ENCODE results near the gene VCP.

The VCP gene

GRCh38 chr9:35079426-35080341 is 7.3 kb upstream of the VCP start, which contains the start of gene FANCG (continued):
- TF ChIP-seq, protein P1, sequence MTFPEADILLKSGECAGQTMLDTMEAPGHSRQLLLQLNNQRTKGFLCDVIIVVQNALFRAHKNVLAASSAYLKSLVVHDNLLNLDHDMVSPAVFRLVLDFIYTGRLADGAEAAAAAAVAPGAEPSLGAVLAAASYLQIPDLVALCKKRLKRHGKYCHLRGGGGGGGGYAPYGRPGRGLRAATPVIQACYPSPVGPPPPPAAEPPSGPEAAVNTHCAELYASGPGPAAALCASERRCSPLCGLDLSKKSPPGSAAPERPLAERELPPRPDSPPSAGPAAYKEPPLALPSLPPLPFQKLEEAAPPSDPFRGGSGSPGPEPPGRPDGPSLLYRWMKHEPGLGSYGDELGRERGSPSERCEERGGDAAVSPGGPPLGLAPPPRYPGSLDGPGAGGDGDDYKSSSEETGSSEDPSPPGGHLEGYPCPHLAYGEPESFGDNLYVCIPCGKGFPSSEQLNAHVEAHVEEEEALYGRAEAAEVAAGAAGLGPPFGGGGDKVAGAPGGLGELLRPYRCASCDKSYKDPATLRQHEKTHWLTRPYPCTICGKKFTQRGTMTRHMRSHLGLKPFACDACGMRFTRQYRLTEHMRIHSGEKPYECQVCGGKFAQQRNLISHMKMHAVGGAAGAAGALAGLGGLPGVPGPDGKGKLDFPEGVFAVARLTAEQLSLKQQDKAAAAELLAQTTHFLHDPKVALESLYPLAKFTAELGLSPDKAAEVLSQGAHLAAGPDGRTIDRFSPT (tag by site-specific recombination; IDR thresholded peaks at IDR 0.05) = no peak
- TF ChIP-seq ZBTB20 (tag by site-specific recombination; IDR thresholded peaks at IDR 0.05) = peak; percentile 99
- TF ChIP-seq ZNF837 (tag by site-specific recombination; IDR thresholded peaks at IDR 0.05) = no peak
- TF ChIP-seq ZNF26 (tag by site-specific recombination; IDR thresholded peaks at IDR 0.05) = no peak
- TF ChIP-seq, protein P2, sequence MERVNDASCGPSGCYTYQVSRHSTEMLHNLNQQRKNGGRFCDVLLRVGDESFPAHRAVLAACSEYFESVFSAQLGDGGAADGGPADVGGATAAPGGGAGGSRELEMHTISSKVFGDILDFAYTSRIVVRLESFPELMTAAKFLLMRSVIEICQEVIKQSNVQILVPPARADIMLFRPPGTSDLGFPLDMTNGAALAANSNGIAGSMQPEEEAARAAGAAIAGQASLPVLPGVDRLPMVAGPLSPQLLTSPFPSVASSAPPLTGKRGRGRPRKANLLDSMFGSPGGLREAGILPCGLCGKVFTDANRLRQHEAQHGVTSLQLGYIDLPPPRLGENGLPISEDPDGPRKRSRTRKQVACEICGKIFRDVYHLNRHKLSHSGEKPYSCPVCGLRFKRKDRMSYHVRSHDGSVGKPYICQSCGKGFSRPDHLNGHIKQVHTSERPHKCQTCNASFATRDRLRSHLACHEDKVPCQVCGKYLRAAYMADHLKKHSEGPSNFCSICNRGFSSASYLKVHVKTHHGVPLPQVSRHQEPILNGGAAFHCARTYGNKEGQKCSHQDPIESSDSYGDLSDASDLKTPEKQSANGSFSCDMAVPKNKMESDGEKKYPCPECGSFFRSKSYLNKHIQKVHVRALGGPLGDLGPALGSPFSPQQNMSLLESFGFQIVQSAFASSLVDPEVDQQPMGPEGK (tag by site-specific recombination; IDR thresholded peaks at IDR 0.05) = peak; percentile 76
- no peak for TF ChIP-seq ZNF510 (tag by site-specific recombination; IDR thresholded peaks at IDR 0.05; ENCODE audit: insufficient replicate concordance)
- 0 out of 2 replicates have a peak, but pooled peaks have one; percentile 42 for TF ChIP-seq PBX3 (CRISPR knock-in tag; IDR thresholded peaks at IDR 0.05)
- TF ChIP-seq KLF7 (tag by site-specific recombination; IDR thresholded peaks at IDR 0.05; ENCODE audit: borderline replicate concordance) = peak; percentile 49; the same call in 1 of the 2 replicates
- peak; percentile 90 for TF ChIP-seq PRDM1 (tag by site-specific recombination; IDR thresholded peaks at IDR 0.05)
- no peak for TF ChIP-seq ZNF266 (tag by site-specific recombination; IDR thresholded peaks at IDR 0.05; ENCODE audit: low read depth)
- TF ChIP-seq ZNF555 (tag by site-specific recombination; conservative IDR thresholded peaks at IDR 0.05) = no peak
- TF ChIP-seq ZNF621 (tag by site-specific recombination; IDR thresholded peaks at IDR 0.05) = no peak
- TF ChIP-seq ZNF768 (tag by site-specific recombination; IDR thresholded peaks at IDR 0.05) = no peak
- peak; percentile 63 for TF ChIP-seq SP7 (tag by site-specific recombination; IDR thresholded peaks at IDR 0.05)
- no peak; the same call in 1 of the 2 replicates for TF ChIP-seq ZNF501 (tag by site-specific recombination; IDR thresholded peaks at IDR 0.05)
- no peak for TF ChIP-seq ZNF549 (tag by site-specific recombination; IDR thresholded peaks at IDR 0.05)
- no peak for TF ChIP-seq GFI1B (tag by site-specific recombination; IDR thresholded peaks at IDR 0.05)
- no peak for TF ChIP-seq ZNF132 (tag by site-specific recombination; IDR thresholded peaks at IDR 0.05; ENCODE audit: borderline replicate concordance)
- peak; percentile 96 for TF ChIP-seq ZNF610 (tag by site-specific recombination; IDR thresholded peaks at IDR 0.05; ENCODE audit: borderline replicate concordance)
- TF ChIP-seq ZBTB10 (tag by site-specific recombination; IDR thresholded peaks at IDR 0.05) = peak; percentile 40; the same call in 1 of the 2 replicates
- no peak for TF ChIP-seq INSM2 (tag by site-specific recombination; IDR thresholded peaks at IDR 0.05)
- TF ChIP-seq SP3 (tag by site-specific recombination; IDR thresholded peaks at IDR 0.05) = peak; percentile 87
- no peak for TF ChIP-seq ZNF10 (tag by site-specific recombination; IDR thresholded peaks at IDR 0.05)
- TF ChIP-seq, protein P3, sequence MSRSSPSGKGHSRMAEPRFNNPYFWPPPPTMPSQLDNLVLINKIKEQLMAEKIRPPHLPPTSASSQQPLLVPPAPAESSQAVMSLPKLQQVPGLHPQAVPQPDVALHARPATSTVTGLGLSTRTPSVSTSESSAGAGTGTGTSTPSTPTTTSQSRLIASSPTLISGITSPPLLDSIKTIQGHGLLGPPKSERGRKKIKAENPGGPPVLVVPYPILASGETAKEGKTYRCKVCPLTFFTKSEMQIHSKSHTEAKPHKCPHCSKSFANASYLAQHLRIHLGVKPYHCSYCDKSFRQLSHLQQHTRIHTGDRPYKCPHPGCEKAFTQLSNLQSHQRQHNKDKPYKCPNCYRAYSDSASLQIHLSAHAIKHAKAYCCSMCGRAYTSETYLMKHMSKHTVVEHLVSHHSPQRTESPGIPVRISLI (tag by site-specific recombination; IDR thresholded peaks at IDR 0.05) = 0 out of 2 replicates have a peak, but pooled peaks have one; percentile 24
- no peak for TF ChIP-seq ZNF785 (tag by site-specific recombination; IDR thresholded peaks at IDR 0.05)
- TF ChIP-seq ZNF391 (tag by site-specific recombination; IDR thresholded peaks at IDR 0.05; ENCODE audit: borderline replicate concordance, low read depth) = no peak
